ENCODE results near the gene MEIS1. TPM values are rescaled to one million over a fixed set of nuclear protein-coding genes. Genes with fewer than 3 reads are reported as not detected.
A peak's percentile ranks its signal among the peaks of the same experiment; 100 is the strongest.

MEIS1 gene
- total and polyA plus RNA-seq, 2 experiments from 2014 or later: 0.16 to 0.28 TPM

DNA sequence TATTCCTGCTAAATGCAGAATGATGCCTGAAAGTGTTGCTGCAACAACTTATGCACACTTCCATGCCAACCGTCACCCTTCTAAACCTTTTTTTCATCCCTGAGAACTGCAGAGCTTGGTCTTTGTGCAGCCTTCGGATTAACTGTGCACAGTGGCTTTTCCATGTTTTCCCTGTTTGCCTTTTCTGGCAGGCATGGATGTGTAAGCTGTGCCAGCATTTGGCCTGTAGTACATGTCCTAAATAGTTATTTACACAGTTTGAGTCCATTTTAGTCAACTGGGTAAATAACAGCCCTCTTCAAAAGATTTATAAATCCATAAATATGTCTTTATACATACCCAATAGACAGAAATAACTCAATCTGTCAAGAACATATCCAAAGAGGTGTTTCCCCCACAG, 31.5 kb downstream of the MEIS1 start (continued):
- TF ChIP-seq REST (IDR thresholded peaks at IDR 0.05; ENCODE audit: unreplicated experiment) (no peak), STAT1 (IDR thresholded peaks at IDR 0.05; ENCODE audit: unreplicated experiment) (no peak), NANOG (IDR thresholded peaks at IDR 0.05; ENCODE audit: borderline replicate concordance) (no peak), ZNF331 (CRISPR knock-in tag; IDR thresholded peaks at IDR 0.05; ENCODE audit: low read depth) (no peak), EZH2phosphoT487 (IDR thresholded peaks at IDR 0.05; ENCODE audit: unreplicated experiment) (no peak), CTCF (conservative IDR thresholded peaks at IDR 0.05; ENCODE audit: low read depth in 2 of 2) (no peak), ZNF114 (CRISPR knock-in tag; IDR thresholded peaks at IDR 0.05) (no peak)

GRCh38 chr2:66467718-66468117, 32.8 kb downstream of the MEIS1 start:
- H3K9me2 ChIP-seq (ENCODE audit: insufficient read depth): no peaks in the 10 kb centered on the region
- H3K4me1 ChIP-seq (ENCODE audit: insufficient read depth): peaks cover 17% of the 10 kb centered on the region
- peaks cover 4% of the 10 kb centered on the region for H3K27me3 Mint-ChIP-seq (ENCODE audit: insufficient read depth, low read depth, poor library complexity)
- H3K27me3 ChIP-seq (ENCODE audit: insufficient read depth): no peaks in the 10 kb centered on the region
- H4K20me1 ChIP-seq (replicated peaks; ENCODE audit: insufficient read depth): no peaks in the 10 kb centered on the region
- H3K36me3 ChIP-seq (ENCODE audit: insufficient read depth): no peaks in the 10 kb centered on the region
- no peaks in the 10 kb centered on the region for H3K79me2 ChIP-seq (replicated peaks; ENCODE audit: insufficient read depth)
- H3K4me1 Mint-ChIP-seq: peaks cover 26% of the 10 kb centered on the region
- H3K27ac Mint-ChIP-seq: no peak overlapping the region
- H3K27ac ChIP-seq (ENCODE audit: low read depth): no peak overlapping the region
- peak overlapping the region; percentile 9; the same call in 1 of the 2 replicates for H2AFZ ChIP-seq
- H3K9me3 Mint-ChIP-seq: no peaks in the 10 kb centered on the region
- DNase-seq (ENCODE audit: low spot score) (no peak), ATAC-seq (no peak)
- H3K4me3 Mint-ChIP-seq: no peak overlapping the region
- H3K36me3 Mint-ChIP-seq (ENCODE audit: low read depth): no peaks in the 10 kb centered on the region
- H3K4me2 ChIP-seq: no peak overlapping the region
- H3F3A ChIP-seq (replicated peaks; ENCODE audit: low read depth): no peaks in the 10 kb centered on the region
- no peak overlapping the region for H3K4me3 ChIP-seq
- TF ChIP-seq, protein P1, sequence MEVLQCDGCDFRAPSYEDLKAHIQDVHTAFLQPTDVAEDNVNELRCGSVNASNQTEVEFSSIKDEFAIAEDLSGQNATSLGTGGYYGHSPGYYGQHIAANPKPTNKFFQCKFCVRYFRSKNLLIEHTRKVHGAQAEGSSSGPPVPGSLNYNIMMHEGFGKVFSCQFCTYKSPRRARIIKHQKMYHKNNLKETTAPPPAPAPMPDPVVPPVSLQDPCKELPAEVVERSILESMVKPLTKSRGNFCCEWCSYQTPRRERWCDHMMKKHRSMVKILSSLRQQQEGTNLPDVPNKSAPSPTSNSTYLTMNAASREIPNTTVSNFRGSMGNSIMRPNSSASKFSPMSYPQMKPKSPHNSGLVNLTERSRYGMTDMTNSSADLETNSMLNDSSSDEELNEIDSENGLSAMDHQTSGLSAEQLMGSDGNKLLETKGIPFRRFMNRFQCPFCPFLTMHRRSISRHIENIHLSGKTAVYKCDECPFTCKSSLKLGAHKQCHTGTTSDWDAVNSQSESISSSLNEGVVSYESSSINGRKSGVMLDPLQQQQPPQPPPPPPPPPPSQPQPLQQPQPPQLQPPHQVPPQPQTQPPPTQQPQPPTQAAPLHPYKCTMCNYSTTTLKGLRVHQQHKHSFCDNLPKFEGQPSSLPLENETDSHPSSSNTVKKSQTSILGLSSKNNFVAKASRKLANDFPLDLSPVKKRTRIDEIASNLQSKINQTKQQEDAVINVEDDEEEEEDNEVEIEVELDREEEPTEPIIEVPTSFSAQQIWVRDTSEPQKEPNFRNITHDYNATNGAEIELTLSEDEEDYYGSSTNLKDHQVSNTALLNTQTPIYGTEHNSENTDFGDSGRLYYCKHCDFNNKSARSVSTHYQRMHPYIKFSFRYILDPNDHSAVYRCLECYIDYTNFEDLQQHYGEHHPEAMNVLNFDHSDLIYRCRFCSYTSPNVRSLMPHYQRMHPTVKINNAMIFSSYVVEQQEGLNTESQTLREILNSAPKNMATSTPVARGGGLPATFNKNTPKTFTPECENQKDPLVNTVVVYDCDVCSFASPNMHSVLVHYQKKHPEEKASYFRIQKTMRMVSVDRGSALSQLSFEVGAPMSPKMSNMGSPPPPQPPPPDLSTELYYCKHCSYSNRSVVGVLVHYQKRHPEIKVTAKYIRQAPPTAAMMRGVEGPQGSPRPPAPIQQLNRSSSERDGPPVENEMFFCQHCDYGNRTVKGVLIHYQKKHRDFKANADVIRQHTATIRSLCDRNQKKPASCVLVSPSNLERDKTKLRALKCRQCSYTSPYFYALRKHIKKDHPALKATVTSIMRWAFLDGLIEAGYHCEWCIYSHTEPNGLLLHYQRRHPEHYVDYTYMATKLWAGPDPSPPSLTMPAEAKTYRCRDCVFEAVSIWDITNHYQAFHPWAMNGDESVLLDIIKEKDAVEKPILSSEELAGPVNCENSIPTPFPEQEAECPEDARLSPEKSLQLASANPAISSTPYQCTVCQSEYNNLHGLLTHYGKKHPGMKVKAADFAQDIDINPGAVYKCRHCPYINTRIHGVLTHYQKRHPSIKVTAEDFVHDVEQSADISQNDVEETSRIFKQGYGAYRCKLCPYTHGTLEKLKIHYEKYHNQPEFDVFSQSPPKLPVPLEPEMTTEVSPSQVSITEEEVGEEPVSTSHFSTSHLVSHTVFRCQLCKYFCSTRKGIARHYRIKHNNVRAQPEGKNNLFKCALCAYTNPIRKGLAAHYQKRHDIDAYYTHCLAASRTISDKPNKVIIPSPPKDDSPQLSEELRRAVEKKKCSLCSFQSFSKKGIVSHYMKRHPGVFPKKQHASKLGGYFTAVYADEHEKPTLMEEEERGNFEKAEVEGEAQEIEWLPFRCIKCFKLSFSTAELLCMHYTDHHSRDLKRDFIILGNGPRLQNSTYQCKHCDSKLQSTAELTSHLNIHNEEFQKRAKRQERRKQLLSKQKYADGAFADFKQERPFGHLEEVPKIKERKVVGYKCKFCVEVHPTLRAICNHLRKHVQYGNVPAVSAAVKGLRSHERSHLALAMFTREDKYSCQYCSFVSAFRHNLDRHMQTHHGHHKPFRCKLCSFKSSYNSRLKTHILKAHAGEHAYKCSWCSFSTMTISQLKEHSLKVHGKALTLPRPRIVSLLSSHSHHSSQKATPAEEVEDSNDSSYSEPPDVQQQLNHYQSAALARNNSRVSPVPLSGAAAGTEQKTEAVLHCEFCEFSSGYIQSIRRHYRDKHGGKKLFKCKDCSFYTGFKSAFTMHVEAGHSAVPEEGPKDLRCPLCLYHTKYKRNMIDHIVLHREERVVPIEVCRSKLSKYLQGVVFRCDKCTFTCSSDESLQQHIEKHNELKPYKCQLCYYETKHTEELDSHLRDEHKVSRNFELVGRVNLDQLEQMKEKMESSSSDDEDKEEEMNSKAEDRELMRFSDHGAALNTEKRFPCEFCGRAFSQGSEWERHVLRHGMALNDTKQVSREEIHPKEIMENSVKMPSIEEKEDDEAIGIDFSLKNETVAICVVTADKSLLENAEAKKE (CRISPR knock-in tag; IDR thresholded peaks at IDR 0.05): no peak
- TF ChIP-seq STAT1 (IDR thresholded peaks at IDR 0.05; ENCODE audit: unreplicated experiment) (no peak), POLR2AphosphoS5 (IDR thresholded peaks at IDR 0.05; ENCODE audit: low read depth) (no peak), EZH2phosphoT487 (IDR thresholded peaks at IDR 0.05; ENCODE audit: unreplicated experiment) (no peak), NANOG (IDR thresholded peaks at IDR 0.05; ENCODE audit: borderline replicate concordance) (no peak), JUNB (IDR thresholded peaks at IDR 0.05; ENCODE audit: unreplicated experiment) (no peak), ZNF114 (CRISPR knock-in tag; IDR thresholded peaks at IDR 0.05) (no peak), EZH2 (IDR thresholded peaks at IDR 0.05; ENCODE audit: low read depth, unreplicated experiment) (no peak)
